HG03432 (cell line): ENCODE measurements around the gene MAMDC4.
A peak's percentile ranks its signal among the peaks of the same experiment; 100 is the strongest.

ENCODE experiments used
- ATAC-seq: cut with Tn5 transposase; IDR thresholded peaks from one replicate; pipeline ENCODE4 v1.9.1; 2021; ENCODE audit warnings: mild to moderate bottlenecking, moderate library complexity; ENCODE audit not compliant: unreplicated experiment

Gene MAMDC4

GRCh38 chr9:136848393-136849037 lies 3.6 kb upstream of the MAMDC4 start:
- no peak for ATAC-seq

- ATAC-seq, result peak; percentile 75
These were observed 2.8 kb upstream of the MAMDC4 start, which contains the start of gene PHPT1 for GRCh38 chr9:136849038-136849959. Gene PHPT1 (plus strand): TSS chr9:136849409. CDS start chr9:136849431, 22 bp downstream.

- no peak for ATAC-seq
These were observed 1.9 kb upstream of the MAMDC4 start for GRCh38 chr9:136849960-136850865.

- no peak for ATAC-seq
These were observed 1.0 kb upstream of the MAMDC4 start for GRCh38 chr9:136850866-136851775.

GRCh38 chr9:136852664-136853595 lies 784 bp downstream of the MAMDC4 start:
- no peak for ATAC-seq

GRCh38 chr9:136853596-136854112 lies 1.5 kb downstream of the MAMDC4 start:
- ATAC-seq, result no peak

- no peak for ATAC-seq
These were observed 2.1 kb downstream of the MAMDC4 start for GRCh38 chr9:136854113-136854841.

GRCh38 chr9:136854842-136855460 lies 2.8 kb downstream of the MAMDC4 start:
- no peak for ATAC-seq

GRCh38 chr9:136855461-136856078 lies 3.4 kb downstream of the MAMDC4 start:
- no peak for ATAC-seq

- no peak for ATAC-seq
These were observed 3.9 kb downstream of the MAMDC4 start for GRCh38 chr9:136856079-136856476.

GRCh38 chr9:136856541-136857141 lies 4.5 kb downstream of the MAMDC4 start:
- no peak for ATAC-seq

- ATAC-seq, result no peak
These were observed 5.0 kb downstream of the MAMDC4 start for GRCh38 chr9:136857166-136857565.

GRCh38 chr9:136857581-136858412 lies 5.7 kb downstream of the MAMDC4 start:
- no peak for ATAC-seq

- ATAC-seq, result no peak
These were observed 6.3 kb downstream of the MAMDC4 start for GRCh38 chr9:136858452-136858843.

- ATAC-seq, result no peak
These were observed 7.0 kb downstream of the MAMDC4 start for GRCh38 chr9:136858844-136859757.
